ENCODE measurements around the gene NUP214. TPM values are rescaled to one million over a fixed set of nuclear protein-coding genes. Genes with fewer than 3 reads are reported as not detected.
"Not testable (repeated sequence)": the region's sequence is repeated elsewhere in the genome, so short reads cannot be mapped to it uniquely, and the experiment has no call there.

NUP214 gene
- total RNA-seq, 1 experiment from 2014 or later = 52.3 TPM

- H3K4me3 Mint-ChIP-seq (ENCODE audit: unreplicated experiment) = no peak overlapping the region
- Histone ChIP-seq H3K4me3 (ENCODE audit: low read depth, low read length) (no peak overlapping the region), H3K9me3 (no peaks in the 10 kb centered on the region), H3K27me3 (replicated peaks; ENCODE audit: control insufficient read depth, insufficient read depth, low read length) (no peaks in the 10 kb centered on the region), H3K4me1 (peaks cover 12% of the 10 kb centered on the region), H3K36me3 (ENCODE audit: control insufficient read depth, insufficient read depth, low read length) (no peaks in the 10 kb centered on the region)
- intact Hi-C loops (cut with micrococcal nuclease; ENCODE audit: unreplicated experiment) = no loop called here
- BruUV-seq (replicated peaks) = no TSS peak
- H3K36me3 Mint-ChIP-seq (ENCODE audit: insufficient read depth, unreplicated experiment) = peaks cover 6% of the 10 kb centered on the region
- POLR2A ChIA-PET = no interaction called here
- no peak for DNase-seq
- TF ChIP-seq CTCF (IDR thresholded peaks at IDR 0.05; ENCODE audit: insufficient read depth in 1 of 2, low read depth in 1 of 2, low read length in 1 of 2, severe bottlenecking in 1 of 2, unreplicated experiment in 1 of 2) = no peak
- H3K27me3 Mint-ChIP-seq (ENCODE audit: insufficient read depth, unreplicated experiment) = no peaks in the 10 kb centered on the region
- CTCF ChIA-PET = no interaction called here
- peaks cover 7% of the 10 kb centered on the region for H3K4me1 Mint-ChIP-seq (ENCODE audit: low read depth, unreplicated experiment)
- no peaks in the 10 kb centered on the region for H3K9me3 Mint-ChIP-seq (ENCODE audit: unreplicated experiment)
- no peak overlapping the region for H3K27ac Mint-ChIP-seq (ENCODE audit: unreplicated experiment)
These were observed 26.2 kb upstream of the NUP214 start for GRCh38 chr9:131099102-131099606.

- H3K4me1 Mint-ChIP-seq (ENCODE audit: low read depth, unreplicated experiment); H3K36me3 ChIP-seq (ENCODE audit: control insufficient read depth, insufficient read depth, low read length); H3K27me3 ChIP-seq (replicated peaks; ENCODE audit: control insufficient read depth, insufficient read depth, low read length); H3K4me3 Mint-ChIP-seq (ENCODE audit: unreplicated experiment); POLR2A ChIA-PET; H3K27me3 Mint-ChIP-seq (ENCODE audit: insufficient read depth, unreplicated experiment); H3K4me3 ChIP-seq (ENCODE audit: low read depth, low read length); H3K9me3 ChIP-seq; DNase-seq; BruUV-seq (replicated peaks); H3K9me3 Mint-ChIP-seq (ENCODE audit: unreplicated experiment); intact Hi-C loops (cut with micrococcal nuclease; ENCODE audit: unreplicated experiment); H3K27ac Mint-ChIP-seq (ENCODE audit: unreplicated experiment); H3K36me3 Mint-ChIP-seq (ENCODE audit: insufficient read depth, unreplicated experiment): not testable (repeated sequence)
- peaks cover 12% of the 10 kb centered on the region for H3K4me1 ChIP-seq
- CTCF ChIA-PET = interaction anchor here (0.5 kb wide), 1 partner anchor 80 kb away, joined by 4 read pairs; no protein-coding TSS in a partner anchor
These were observed 25.5 kb upstream of the NUP214 start for GRCh38 chr9:131099845-131100244.

- no TSS peak for BruUV-seq (replicated peaks)
- H3K27me3 ChIP-seq (replicated peaks; ENCODE audit: control insufficient read depth, insufficient read depth, low read length) = no peaks in the 10 kb centered on the region
These were observed 24.9 kb upstream of the NUP214 start for GRCh38 chr9:131100445-131100844.

More at GRCh38 chr9:131100445-131100844, 24.9 kb upstream of the NUP214 start:
- Mint-ChIP-seq H3K36me3 (ENCODE audit: insufficient read depth, unreplicated experiment) (peaks cover 6% of the 10 kb centered on the region), H3K4me1 (ENCODE audit: low read depth, unreplicated experiment) (peaks cover 7% of the 10 kb centered on the region), H3K4me3 (ENCODE audit: unreplicated experiment) (no peak overlapping the region), H3K27ac (ENCODE audit: unreplicated experiment) (no peak overlapping the region), H3K27me3 (ENCODE audit: insufficient read depth, unreplicated experiment) (no peaks in the 10 kb centered on the region), H3K9me3 (ENCODE audit: unreplicated experiment) (no peaks in the 10 kb centered on the region)
- POLR2A ChIA-PET = no interaction called here
- CTCF ChIA-PET = interaction anchor here (0.5 kb wide), 1 partner anchor 81 kb away, joined by 4 read pairs; no protein-coding TSS in a partner anchor
- H3K4me1 ChIP-seq = peaks cover 12% of the 10 kb centered on the region
- no peak overlapping the region for H3K4me3 ChIP-seq (ENCODE audit: low read depth, low read length)
- no peaks in the 10 kb centered on the region for H3K9me3 ChIP-seq
- intact Hi-C loops (cut with micrococcal nuclease; ENCODE audit: unreplicated experiment) = no loop called here
- TF ChIP-seq CTCF (IDR thresholded peaks at IDR 0.05; ENCODE audit: insufficient read depth in 1 of 2, low read depth in 1 of 2, low read length in 1 of 2, severe bottlenecking in 1 of 2, unreplicated experiment in 1 of 2) = no peak
- H3K36me3 ChIP-seq (ENCODE audit: control insufficient read depth, insufficient read depth, low read length) = no peaks in the 10 kb centered on the region
- DNase-seq = no peak
